Heart left ventricle (tissue), 16 donors: ENCODE measurements around the gene STRIP1. TPM values are rescaled to one million over a fixed set of nuclear protein-coding genes. Genes with fewer than 3 reads are reported as not detected.

Experiments used
- ATAC-seq, 4 donors: fragments of 200-7000 bp; cut with Tn5 transposase; one replicate each; pipeline ENCODE4 v1.9.1; 2020 to 2022; ENCODE audit warnings: moderate library complexity in 4 of 4, mild to moderate bottlenecking in 3 of 4, moderate number of reproducible peaks in 1 of 4
- DNase-seq, 5 donors: peaks; one replicate each; pipeline ENCODE4 v3.0.0-alpha.2; 2020
- H3K27ac ChIP-seq, 12 donors: fragments of 200-600 bp; sonication (generic) in 4 of 12; one replicate each; pipeline versions ENCODE4 v1.5.0 to v1.8.0; 2016 to 2022; ENCODE audit warnings: mild to moderate bottlenecking in 2 of 12
- H3K27me3 ChIP-seq, 9 donors: fragments of 200-600 bp; sonication (generic) in 2 of 9; one replicate each; pipeline versions ENCODE4 v1.5.1 to v1.8.0; 2016 to 2022; ENCODE audit warnings: mild to moderate bottlenecking in 3 of 9
- H3K36me3 ChIP-seq, 9 donors: fragments of 200-600 bp; sonication (generic) in 2 of 9; one replicate each; pipeline versions ENCODE4 v1.5.0 to v1.8.0; 2018 to 2022; ENCODE audit warnings: mild to moderate bottlenecking in 2 of 9
- H3K4me1 ChIP-seq, 12 donors: fragments of 200-600 bp; sonication (generic) in 4 of 12; one replicate each; pipeline versions ENCODE4 v1.5.0 to v1.8.0; 2016 to 2022; ENCODE audit warnings: mild to moderate bottlenecking in 3 of 12
- H3K4me3 ChIP-seq, 12 donors: fragments of 200-600 bp; sonication (generic) in 4 of 12; one replicate each; pipeline versions ENCODE4 v1.5.0 to v1.8.0; 2017 to 2022; ENCODE audit warnings: mild to moderate bottlenecking in 9 of 12, moderate library complexity in 4 of 12
- H3K9me3 ChIP-seq, 12 donors: fragments of 200-600 bp; sonication (generic) in 4 of 12; one replicate each; pipeline versions ENCODE4 v1.5.0 to v1.8.0; 2016 to 2022; ENCODE audit warnings: mild to moderate bottlenecking in 1 of 12
- CTCF ChIP-seq, 12 donors: fragments of 200-600 bp; sonication (generic) in 4 of 12; IDR thresholded peaks; one replicate each; pipeline versions ENCODE4 v1.5.0 to v1.8.0; 2018 to 2022; ENCODE audit warnings: antibody characterized with exemption in 12 of 12, mild to moderate bottlenecking in 5 of 12
- POLR2A ChIP-seq, 2 donors: fragments of 450-650 bp; IDR thresholded peaks; one replicate each; pipeline ENCODE4 v1.6.1; 2017; ENCODE audit warnings: antibody characterized with exemption in 2 of 2, mild to moderate bottlenecking in 2 of 2, moderate library complexity in 2 of 2
- WGBS, 4 donors: extraction: QIAGEN DNeasy Blood & Tissue Kit in 2 of 4; methylation state at CpG; one replicate each; pipeline versions ENCODE4 v1.1.5 to v1.1.7; 2013 to 2018; 5-methylcytosine and 5-hydroxymethylcytosine counted together
- intact Hi-C, 10 donors: fragments of 100-400 bp; cut with DNase I; formaldehyde crosslinking; loops; one replicate each; pipeline versions ENCODE4 v1.11.1 to v1.14.2; 2022
- polyA plus RNA-seq, 2 donors: library from polyadenylated mRNA; stranded (reverse); fragments of 200-250 nt; gene quantifications; one replicate each; pipeline ENCODE4 v1.2.3, GENCODE V29; 2013
- total RNA-seq, 9 donors: library from RNA; depleted of rRNA in 2 of 9; stranded (reverse); fragments of >200 nt in 2 of 9; fragmentation: NEBNext Ultra II Directional in 3 of 9; extraction: Animal tissue kit (Norgen Biotek cat#: 25700) in 3 of 9; gene quantifications; one replicate each; pipeline versions ENCODE4 v1.1.0 to v1.2.4, GENCODE V29; 2016 to 2023
- donor health status: ischemic (EF 13 %, LVEDD 7.1; RV severe dilation, severe dysfunction).
- donor health status: healthy with polysubstance abuse.
- donor health status: DM: no; HTN: yes; CAD: no.
- donor health status: DM: no; HTN: no; CAD: no.
- donor health status: ischemic (EF 25% LVEDD 6.9; RV normal size, moderate dysfunction).
- donor health status: ischemic (EF 25% LVEDD 5.7; RV mildly dilated, moderate dysfunction).
- donor health status: healthy.
- donor health status: DM: yes; HTN: yes; CAD: no.
- donor health status: ischemic (EF 35%, LVEDD 5.7; RV mildly dilated, moderate dysfunction).
- donor health status: nonischemic (EF 11% LVEDD 7.7; RV severe dilation, severe dysfunction).
- donor health status: DM: yes; HTN: yes; CAD: no.
- donor health status: PGD.
- donor health status: ischemic (EF 29% LVEDD 5.4; RV normal size, mild dysfunction).
- donor health status: nonischemic (EF 23%, LVEDD 6.1; RV moderate dilation, normal function).

Gene STRIP1
- total and polyA plus RNA-seq, 11 donors = 7.8 to 22.8 (median 19.0) TPM

- H3K9me3 ChIP-seq = no peaks in the 10 kb centered on the region
- intact Hi-C loops = loop anchor here (1.0 to 10.0 kb wide), 7 partner anchors 49 to 261 kb away; no protein-coding TSS in a partner anchor
- DNase-seq (peak; percentile 60 to 78 (median 65)), ATAC-seq (peak; percentile 49 to 75 (median 72))
- H3K27me3 ChIP-seq = no peaks in the 10 kb centered on the region
- TF ChIP-seq CTCF (IDR thresholded peaks at IDR 0.05) (peak; percentile 93 to 98 (median 96)), POLR2A (IDR thresholded peaks at IDR 0.05) (no peak)
- 56 to 71% (median 62%) methylated on average over 16 of the region's 16 CpGs for WGBS, 4 donors
- peaks cover 5 to 100% (median 99%) of the 10 kb centered on the region in 9 donors for H3K36me3 ChIP-seq
- no peak overlapping the region for H3K27ac ChIP-seq
- peaks cover 0 to 30% (median 19%) of the 10 kb centered on the region in 12 donors for H3K4me1 ChIP-seq
- H3K4me3 ChIP-seq = no peak overlapping the region
Measured at GRCh38 chr1:110053552-110054428, 19.4 kb downstream of the STRIP1 start.

GRCh38 chr1:110055493-110056284, 21.3 kb downstream of the STRIP1 start:
- Histone ChIP-seq H3K27me3 (no peaks in the 10 kb centered on the region), H3K9me3 (no peaks in the 10 kb centered on the region), H3K4me1 (peaks cover 0 to 19% (median 10%) of the 10 kb centered on the region in 12 donors), H3K36me3 (peaks cover 5 to 89% (median 82%) of the 10 kb centered on the region in 9 donors), H3K4me3 (no peak overlapping the region), H3K27ac (no peak overlapping the region)
- DNase-seq = no peak
- WGBS, 4 donors = 83 to 97% (median 92%) methylated on average over 5 of the region's 5 CpGs
- no peak for TF ChIP-seq POLR2A (IDR thresholded peaks at IDR 0.05)
- no peak for TF ChIP-seq CTCF (IDR thresholded peaks at IDR 0.05)
- no peak for ATAC-seq
- intact Hi-C loops = loop anchor here in 5 of 10 donors (1.0 to 10.0 kb wide), 5 partner anchors 37 to 259 kb away; no protein-coding TSS in a partner anchor

GRCh38 chr1:110056285-110056683, 21.9 kb downstream of the STRIP1 start:
- Histone ChIP-seq H3K27ac (no peak overlapping the region), H3K4me1 (peaks cover 0 to 19% (median 5%) of the 10 kb centered on the region in 12 donors), H3K36me3 (peaks cover 5 to 85% (median 76%) of the 10 kb centered on the region in 9 donors), H3K9me3 (no peaks in the 10 kb centered on the region), H3K4me3 (no peak overlapping the region), H3K27me3 (no peaks in the 10 kb centered on the region)
- intact Hi-C loops = loop anchor here in 3 of 10 donors (5.0 to 10.0 kb wide), 3 partner anchors 36 to 259 kb away; no protein-coding TSS in a partner anchor
- DNase-seq = no peak
- ATAC-seq = no peak
- WGBS, 4 donors = 90 to 95% (median 92%) methylated on average over 4 of the region's 4 CpGs
- TF ChIP-seq CTCF (IDR thresholded peaks at IDR 0.05) (no peak), POLR2A (IDR thresholded peaks at IDR 0.05) (no peak)
